GM23338 (cell line): Measurements from ENCODE around the gene PLA2G5.
"Not testable (repeated sequence)": the region's sequence is repeated elsewhere in the genome, so short reads cannot be mapped to it uniquely, and the experiment has no call there.

Source experiments
- CREB1 ChIP-seq: fragments of 250-450 bp; sonication (Bioruptor Pico); IDR thresholded peaks from 2 replicates; pipeline ENCODE4 v1.5.0; 2020; ENCODE audit warnings: low read depth, mild to moderate bottlenecking, moderate library complexity
- CTCF ChIP-seq, 2 experiments: fragments of 200-600 bp in 1 of 2; sonication (generic) in 1 of 2; conservative IDR thresholded peaks; 2 replicates each; pipeline versions ENCODE4 v1.5.1 to v1.6.1; 2016 to 2017; ENCODE audit warnings: antibody characterized with exemption in 2 of 2, low read depth in 2 of 2, mild to moderate bottlenecking in 2 of 2, moderate library complexity in 1 of 2
- ETS1 ChIP-seq: IDR thresholded peaks from 2 replicates; pipeline ENCODE4 v1.6.1; 2016; ENCODE audit warnings: antibody characterized with exemption
- EZH2 ChIP-seq: fragments of 200-600 bp; sonication (generic); IDR thresholded peaks from one replicate; pipeline ENCODE4 v1.8.0; 2017; ENCODE audit warnings: antibody characterized with exemption, mild to moderate bottlenecking, low read depth; ENCODE audit not compliant: unreplicated experiment
- EZH2phosphoT487 ChIP-seq: fragments of 200-600 bp; sonication (generic); IDR thresholded peaks from one replicate; pipeline ENCODE4 v1.8.1; 2018; ENCODE audit warnings: antibody characterized with exemption; ENCODE audit not compliant: unreplicated experiment
- NANOG ChIP-seq: IDR thresholded peaks from 2 replicates; pipeline ENCODE4 v1.6.1; 2016; ENCODE audit warnings: antibody characterized with exemption, borderline replicate concordance
- POLR2AphosphoS5 ChIP-seq: IDR thresholded peaks from 2 replicates; pipeline ENCODE4 v1.6.1; 2016; ENCODE audit warnings: antibody characterized with exemption, low read depth
- REST ChIP-seq: IDR thresholded peaks from one replicate; pipeline ENCODE4 v1.6.1; 2018; ENCODE audit warnings: antibody characterized with exemption; ENCODE audit not compliant: unreplicated experiment

GRCh38 chr1:20060791-20061190 is 9.2 kb upstream of the PLA2G5 start:
- TF ChIP-seq POLR2AphosphoS5; CTCF (conservative IDR thresholded peaks at IDR 0.05; ENCODE audit: low read depth in 2 of 2); EZH2; ETS1; EZH2phosphoT487; REST; CREB1 (CRISPR knock-in tag); NANOG: not testable (repeated sequence)
